ENCODE data around the gene ARMC5.
A peak's percentile ranks its signal among the peaks of the same experiment; 100 is the strongest.

Gene ARMC5

GRCh38 chr16:31458844-31459686, at the start of gene ARMC5:
Gene ARMC5 (plus strand): TSS chr16:31459501. CDS start chr16:31459525, 24 bp downstream.
- H3K27ac ChIP-seq = peak within 1 kb of the TSS; percentile 89
- TF ChIP-seq, protein P1, sequence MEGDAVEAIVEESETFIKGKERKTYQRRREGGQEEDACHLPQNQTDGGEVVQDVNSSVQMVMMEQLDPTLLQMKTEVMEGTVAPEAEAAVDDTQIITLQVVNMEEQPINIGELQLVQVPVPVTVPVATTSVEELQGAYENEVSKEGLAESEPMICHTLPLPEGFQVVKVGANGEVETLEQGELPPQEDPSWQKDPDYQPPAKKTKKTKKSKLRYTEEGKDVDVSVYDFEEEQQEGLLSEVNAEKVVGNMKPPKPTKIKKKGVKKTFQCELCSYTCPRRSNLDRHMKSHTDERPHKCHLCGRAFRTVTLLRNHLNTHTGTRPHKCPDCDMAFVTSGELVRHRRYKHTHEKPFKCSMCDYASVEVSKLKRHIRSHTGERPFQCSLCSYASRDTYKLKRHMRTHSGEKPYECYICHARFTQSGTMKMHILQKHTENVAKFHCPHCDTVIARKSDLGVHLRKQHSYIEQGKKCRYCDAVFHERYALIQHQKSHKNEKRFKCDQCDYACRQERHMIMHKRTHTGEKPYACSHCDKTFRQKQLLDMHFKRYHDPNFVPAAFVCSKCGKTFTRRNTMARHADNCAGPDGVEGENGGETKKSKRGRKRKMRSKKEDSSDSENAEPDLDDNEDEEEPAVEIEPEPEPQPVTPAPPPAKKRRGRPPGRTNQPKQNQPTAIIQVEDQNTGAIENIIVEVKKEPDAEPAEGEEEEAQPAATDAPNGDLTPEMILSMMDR (conservative IDR thresholded peaks at IDR 0.05) = no peak

DNA sequence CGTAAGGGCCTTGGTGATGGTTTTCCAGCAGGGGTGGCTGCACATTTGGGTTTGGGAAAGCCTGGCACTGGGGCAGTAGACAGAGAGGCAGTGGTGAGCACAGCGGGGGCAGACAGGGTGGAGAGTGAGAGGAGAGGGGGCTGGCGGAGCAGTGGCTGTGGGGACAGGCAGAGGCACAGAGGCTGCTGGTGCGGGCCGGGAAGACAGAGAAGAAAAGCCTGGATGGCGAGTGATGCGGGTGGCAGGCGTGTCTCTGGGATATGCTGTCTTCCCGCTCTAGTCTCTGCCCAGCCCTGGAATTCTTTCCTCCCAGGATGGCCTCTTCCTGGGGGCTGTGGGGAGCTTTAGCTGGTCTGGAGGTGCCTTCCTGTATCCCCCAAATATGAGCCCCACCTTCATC, 49.2 kb upstream of the ARMC5 start:
- TF ChIP-seq, protein P1 (conservative IDR thresholded peaks at IDR 0.05) = no peak

GRCh38 chr16:31411024-31411844, 48.1 kb upstream of the ARMC5 start:
- H3K27ac ChIP-seq = no peak overlapping the region
- TF ChIP-seq, protein P1 (conservative IDR thresholded peaks at IDR 0.05) = no peak

More for the DNA sequence above, 49.2 kb upstream of the ARMC5 start:
- H3K27ac ChIP-seq = no peak overlapping the region

DNA sequence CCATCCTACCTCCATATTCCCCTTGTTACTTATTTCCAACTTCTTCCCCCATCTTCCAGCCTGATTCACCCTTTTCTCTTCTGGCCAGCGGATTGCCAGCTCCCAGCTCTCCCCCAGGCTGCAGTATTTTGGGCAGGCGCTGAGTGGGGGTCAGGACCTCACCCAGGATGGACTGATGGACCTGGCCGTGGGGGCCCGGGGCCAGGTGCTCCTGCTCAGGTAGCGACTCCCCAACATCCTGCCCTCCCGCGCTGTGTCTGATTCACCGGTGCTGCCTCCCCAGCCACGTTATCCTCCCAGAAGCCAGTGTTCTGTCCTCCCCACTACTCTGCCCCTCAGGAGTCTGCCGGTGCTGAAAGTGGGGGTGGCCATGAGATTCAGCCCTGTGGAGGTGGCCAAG, 46.6 kb upstream of the ARMC5 start:
- TF ChIP-seq, protein P1 (conservative IDR thresholded peaks at IDR 0.05) = no peak
- no peak overlapping the region for H3K27ac ChIP-seq

GRCh38 chr16:31413381-31413780, 45.9 kb upstream of the ARMC5 start:
- no peak overlapping the region for H3K27ac ChIP-seq

GRCh38 chr16:31413943-31414342, 45.4 kb upstream of the ARMC5 start:
- TF ChIP-seq, protein P1 (conservative IDR thresholded peaks at IDR 0.05) = no peak
- no peak overlapping the region for H3K27ac ChIP-seq

More at GRCh38 chr16:31413381-31413780, 45.9 kb upstream of the ARMC5 start:
- TF ChIP-seq, protein P1 (conservative IDR thresholded peaks at IDR 0.05) = no peak

DNA sequence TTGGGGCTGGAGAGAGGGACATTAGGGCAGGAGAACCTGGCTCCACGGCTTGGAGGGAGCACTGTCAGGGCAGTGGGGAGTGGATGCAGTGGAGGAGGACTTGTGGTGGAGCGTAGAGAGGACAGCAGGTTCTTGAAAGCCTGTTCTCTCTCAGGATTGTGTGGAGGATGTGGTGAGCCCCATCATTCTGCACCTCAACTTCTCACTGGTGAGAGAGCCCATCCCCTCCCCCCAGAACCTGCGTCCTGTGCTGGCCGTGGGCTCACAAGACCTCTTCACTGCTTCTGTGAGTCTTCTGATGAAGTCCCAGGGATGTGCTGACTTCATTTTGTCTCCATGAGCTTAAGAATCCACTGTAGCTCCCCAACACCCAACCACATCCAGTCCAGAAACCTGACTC, 44.6 kb upstream of the ARMC5 start:
- TF ChIP-seq, protein P1 (conservative IDR thresholded peaks at IDR 0.05) = no peak
- no peak overlapping the region for H3K27ac ChIP-seq
